Keratinocyte (primary cell): ENCODE measurements around the gene IL3. TPM values are rescaled to one million over a fixed set of nuclear protein-coding genes. Genes with fewer than 3 reads are reported as not detected.

Source experiments
- DNase-seq: peaks from one replicate; pipeline ENCODE4 v3.0.0-alpha.2; 2011; ENCODE audit warnings: low read depth, missing footprints, low spot score
- FAIRE-seq: peaks from 2 replicates; lab custom pipeline; 2011; peaks lifted over from hg19 to GRCh38; lab: Jason Lieb, UNC
- H2AFZ ChIP-seq: 2 replicates; pipeline ENCODE4 v1.6.0; 2012; ENCODE audit warnings: low read length, control low read depth, inconsistent platforms; ENCODE audit not compliant: control insufficient read depth
- H3K27ac ChIP-seq: 2 replicates; pipeline ENCODE4 v1.5.1; 2011; ENCODE audit warnings: low read length; ENCODE audit not compliant: control insufficient read depth, insufficient read depth
- H3K27me3 ChIP-seq: 3 replicates; pipeline ENCODE4 v1.6.0; 2011; ENCODE audit warnings: low read length; ENCODE audit not compliant: control insufficient read depth, insufficient read depth; ENCODE audit errors: extremely low read depth
- H3K36me3 ChIP-seq, 2 experiments: 2 replicates in 1 of 2; 3 replicates in 1 of 2; pipeline ENCODE4 v1.5.1; 2011; ENCODE audit warnings: low read length in 2 of 2, mild to moderate bottlenecking in 1 of 2; ENCODE audit not compliant: control insufficient read depth in 2 of 2, insufficient read depth in 2 of 2; ENCODE audit errors: extremely low read depth in 1 of 2
- H3K4me1 ChIP-seq: 3 replicates; pipeline ENCODE4 v1.5.1; 2011; ENCODE audit warnings: low read length; ENCODE audit not compliant: control insufficient read depth, insufficient read depth; ENCODE audit errors: extremely low read depth
- H3K4me2 ChIP-seq: 3 replicates; pipeline ENCODE4 v1.6.0; 2011; ENCODE audit warnings: low read depth, low read length; ENCODE audit not compliant: control insufficient read depth, insufficient read depth; ENCODE audit errors: extremely low read depth
- H3K4me3 ChIP-seq, 3 experiments: fragments of 200-600 bp in 1 of 3; sonication (generic) in 1 of 3; 2 replicates in 2 of 3; 3 replicates in 1 of 3; pipeline ENCODE4 v1.5.1; 2011 to 2016; ENCODE audit warnings: low read length in 3 of 3, mild to moderate bottlenecking in 3 of 3, control low read depth in 2 of 3, inconsistent platforms in 1 of 3, low read depth in 1 of 3, mixed read lengths in 1 of 3, mixed run types in 1 of 3, moderate library complexity in 1 of 3; ENCODE audit not compliant: control insufficient read depth in 2 of 3, insufficient read depth in 2 of 3; ENCODE audit errors: extremely low read depth in 1 of 3
- H3K79me2 ChIP-seq: 2 replicates; pipeline ENCODE4 v1.6.0; 2012; ENCODE audit warnings: low read length; ENCODE audit not compliant: control insufficient read depth, insufficient read depth
- H3K9ac ChIP-seq: 3 replicates; pipeline ENCODE4 v1.6.0; 2011; ENCODE audit warnings: low read length; ENCODE audit not compliant: control insufficient read depth, insufficient read depth; ENCODE audit errors: extremely low read depth
- H3K9me1 ChIP-seq: 3 replicates; pipeline ENCODE4 v1.6.0; 2011; ENCODE audit warnings: low read length; ENCODE audit not compliant: control insufficient read depth, insufficient read depth; ENCODE audit errors: extremely low read depth
- H3K9me3 ChIP-seq: 2 replicates; pipeline ENCODE4 v1.5.1; 2012; ENCODE audit warnings: low read depth, low read length; ENCODE audit not compliant: control insufficient read depth
- H4K20me1 ChIP-seq: 3 replicates; pipeline ENCODE4 v1.6.0; 2011; ENCODE audit warnings: low read length; ENCODE audit not compliant: control insufficient read depth, insufficient read depth; ENCODE audit errors: extremely low read depth
- EZH2 ChIP-seq: IDR thresholded peaks from one replicate; pipeline ENCODE4 v1.6.1; 2012; ENCODE audit warnings: inconsistent platforms, mild to moderate bottlenecking, low read length, moderate library complexity
- dilution Hi-C: fragments of 300-500 bp; cut with MboI; formaldehyde crosslinking; loops from one replicate; pipeline ENCODE4 v1.7.0; 2020; ENCODE audit warnings: low sequenced_read_pairs; ENCODE audit not compliant: extremely low pct_ligation_motif_present
- polyA plus RNA-seq, 5 experiments: library from polyadenylated mRNA; depleted of rRNA in 3 of 5; stranded (reverse) in 3 of 5; stranded (forward) in 1 of 5; unstranded in 1 of 5; fragments of >200 nt; gene quantifications; 1 replicate in 1 of 5; 2 replicates in 3 of 5; 3 replicates in 1 of 5; pipeline versions ENCODE4 v1.2.1 to v1.2.3, GENCODE V29; 2011 to 2012; ENCODE audit warnings: missing spikeins in 2 of 5, low read depth in 1 of 5, low replicate concordance in 1 of 5
- TF ChIP-seq, protein P1 (sequence below), 3 experiments: IDR thresholded peaks in 1 of 3; conservative IDR thresholded peaks in 1 of 3; optimal IDR thresholded peaks in 1 of 3; 2 replicates in 2 of 3; 3 replicates in 1 of 3; pipeline versions ENCODE3 to v1.5.1; 2011; ENCODE audit warnings: low read length in 3 of 3, mild to moderate bottlenecking in 3 of 3, moderate library complexity in 2 of 3, control low read depth in 1 of 3, inconsistent platforms in 1 of 3; ENCODE audit not compliant: insufficient read depth in 2 of 3; ENCODE audit errors: extremely low read depth in 1 of 3

IL3 gene
- polyA plus RNA-seq, 1 donor (not counting 4 experiments of a cell fraction or from before 2014, with no cell fraction given), result not detected

DNA sequence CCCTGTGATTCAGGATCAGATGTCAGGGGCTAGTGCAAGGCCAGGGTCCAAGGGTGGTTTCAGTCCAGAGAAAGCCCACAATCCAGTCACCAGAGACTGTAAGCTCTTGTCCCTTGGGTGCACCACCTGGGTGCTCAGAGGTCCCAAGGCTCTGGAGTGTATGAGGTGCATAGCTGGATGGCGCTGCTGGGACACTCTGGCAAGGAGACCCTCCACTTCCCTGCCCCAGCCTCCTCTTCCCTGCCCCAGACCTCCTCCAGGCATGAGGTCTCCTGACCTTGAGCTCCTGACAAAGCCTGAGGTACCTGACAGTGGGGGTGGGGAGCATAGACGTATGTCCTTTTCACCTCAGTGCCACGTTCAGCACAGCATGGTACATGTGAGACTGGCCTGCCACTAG, 20.1 kb downstream of the IL3 start:
- peaks cover 5% of the 10 kb centered on the region for H3K4me1 ChIP-seq
- dilution Hi-C loops, result no loop called here
- no peak overlapping the region for H3K4me2 ChIP-seq
- H3K79me2 ChIP-seq, result no peaks in the 10 kb centered on the region
- no peaks in the 10 kb centered on the region for H4K20me1 ChIP-seq
- H2AFZ ChIP-seq, result no peak overlapping the region
- DNase-seq (no peak), FAIRE-seq (no peak)
- H3K9me3 ChIP-seq, result no peaks in the 10 kb centered on the region
- H3K27ac ChIP-seq, result no peak overlapping the region
- H3K36me3 ChIP-seq, result no peaks in the 10 kb centered on the region
- H3K4me3 ChIP-seq, result no peak overlapping the region
- no peaks in the 10 kb centered on the region for H3K27me3 ChIP-seq
- no peak overlapping the region for H3K9ac ChIP-seq
- no peak for TF ChIP-seq EZH2
- TF ChIP-seq, protein P1, sequence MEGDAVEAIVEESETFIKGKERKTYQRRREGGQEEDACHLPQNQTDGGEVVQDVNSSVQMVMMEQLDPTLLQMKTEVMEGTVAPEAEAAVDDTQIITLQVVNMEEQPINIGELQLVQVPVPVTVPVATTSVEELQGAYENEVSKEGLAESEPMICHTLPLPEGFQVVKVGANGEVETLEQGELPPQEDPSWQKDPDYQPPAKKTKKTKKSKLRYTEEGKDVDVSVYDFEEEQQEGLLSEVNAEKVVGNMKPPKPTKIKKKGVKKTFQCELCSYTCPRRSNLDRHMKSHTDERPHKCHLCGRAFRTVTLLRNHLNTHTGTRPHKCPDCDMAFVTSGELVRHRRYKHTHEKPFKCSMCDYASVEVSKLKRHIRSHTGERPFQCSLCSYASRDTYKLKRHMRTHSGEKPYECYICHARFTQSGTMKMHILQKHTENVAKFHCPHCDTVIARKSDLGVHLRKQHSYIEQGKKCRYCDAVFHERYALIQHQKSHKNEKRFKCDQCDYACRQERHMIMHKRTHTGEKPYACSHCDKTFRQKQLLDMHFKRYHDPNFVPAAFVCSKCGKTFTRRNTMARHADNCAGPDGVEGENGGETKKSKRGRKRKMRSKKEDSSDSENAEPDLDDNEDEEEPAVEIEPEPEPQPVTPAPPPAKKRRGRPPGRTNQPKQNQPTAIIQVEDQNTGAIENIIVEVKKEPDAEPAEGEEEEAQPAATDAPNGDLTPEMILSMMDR (optimal IDR thresholded peaks at IDR 0.05 in 1 of 3, IDR thresholded peaks at IDR 0.05 in 1 of 3, conservative IDR thresholded peaks at IDR 0.05 in 1 of 3; ENCODE audit: extremely low read depth in 1 of 3, insufficient read depth in 2 of 3, low read length in 3 of 3), result no peak
- H3K9me1 ChIP-seq, result no peaks in the 10 kb centered on the region

- DNase-seq (no peak), FAIRE-seq (no peak)
These were observed 21.0 kb downstream of the IL3 start for GRCh38 chr5:132081458-132081857.

More at GRCh38 chr5:132081458-132081857, 21.0 kb downstream of the IL3 start:
- Histone ChIP-seq H3K9ac (no peak overlapping the region), H3K9me1 (no peaks in the 10 kb centered on the region), H3K27ac (no peak overlapping the region), H3K4me3 (no peak overlapping the region), H3K9me3 (no peaks in the 10 kb centered on the region), H3K36me3 (no peaks in the 10 kb centered on the region), H3K27me3 (no peaks in the 10 kb centered on the region), H3K79me2 (no peaks in the 10 kb centered on the region), H4K20me1 (no peaks in the 10 kb centered on the region), H3K4me2 (no peak overlapping the region), H3K4me1 (peaks cover 13% of the 10 kb centered on the region), H2AFZ (no peak overlapping the region)
- no peak for TF ChIP-seq EZH2
- TF ChIP-seq, protein P1 (optimal IDR thresholded peaks at IDR 0.05 in 1 of 3, IDR thresholded peaks at IDR 0.05 in 1 of 3, conservative IDR thresholded peaks at IDR 0.05 in 1 of 3; ENCODE audit: extremely low read depth in 1 of 3, insufficient read depth in 2 of 3, low read length in 3 of 3), result no peak
- dilution Hi-C loops, result no loop called here
